ENCODE results near the gene COL11A2. TPM values are rescaled to one million over a fixed set of nuclear protein-coding genes. Genes with fewer than 3 reads are reported as not detected.

Gene COL11A2
- total and polyA plus RNA-seq, 2 donors (not counting 3 experiments of a cell fraction or from before 2014, with no cell fraction given), result 0.65 to 1.3 TPM

GRCh38 chr6:33167374-33168283 lies 24.6 kb downstream of the COL11A2 start:
- Histone ChIP-seq H3K79me2 (ENCODE audit: control insufficient read depth, insufficient read depth, low read length) (no peaks in the 10 kb centered on the region), H3K9me3 (replicated peaks; ENCODE audit: control insufficient read depth, insufficient read depth, low read length) (no peaks in the 10 kb centered on the region), H3K4me2 (ENCODE audit: insufficient read depth, low read length) (no peak overlapping the region), H3K4me1 (ENCODE audit: control insufficient read depth, extremely low read depth, insufficient read depth, low read length) (no peaks in the 10 kb centered on the region), H2AFZ (ENCODE audit: low read depth, low read length) (no peak overlapping the region), H3K36me3 (ENCODE audit: control insufficient read depth in 2 of 2, extremely low read depth in 1 of 2, insufficient read depth in 2 of 2, low read length in 2 of 2) (no peaks in the 10 kb centered on the region), H3K9ac (replicated peaks; ENCODE audit: extremely low read depth, insufficient read depth, low read length) (no peak overlapping the region), H3K9me1 (replicated peaks; ENCODE audit: control insufficient read depth, extremely low read depth, insufficient read depth, low read length) (no peaks in the 10 kb centered on the region), H4K20me1 (replicated peaks; ENCODE audit: control insufficient read depth, extremely low read depth, insufficient read depth, low read length) (no peaks in the 10 kb centered on the region), H3K4me3 (replicated peaks in 1 of 3; ENCODE audit: insufficient read depth in 1 of 3, low read depth in 1 of 3, low read length in 3 of 3) (no peak overlapping the region), H3K27ac (ENCODE audit: insufficient read depth, low read depth, low read length) (no peak overlapping the region), H3K27me3 (ENCODE audit: control insufficient read depth in 2 of 2, insufficient read depth in 2 of 2, low read length in 2 of 2) (no peaks in the 10 kb centered on the region)
- TF ChIP-seq MAX (IDR thresholded peaks at IDR 0.05; ENCODE audit: insufficient read depth, insufficient read length), result no peak
- TF ChIP-seq POLR2AphosphoS5 (IDR thresholded peaks at IDR 0.05; ENCODE audit: insufficient read depth, low read depth, low read length), result no peak
- no peak for TF ChIP-seq JUN (IDR thresholded peaks at IDR 0.05; ENCODE audit: borderline replicate concordance, insufficient read depth, insufficient read length, low read depth)
- no peak for TF ChIP-seq MYC (IDR thresholded peaks at IDR 0.05; ENCODE audit: low read depth, low read length)
- TF ChIP-seq FOS (IDR thresholded peaks at IDR 0.05; ENCODE audit: borderline replicate concordance, insufficient read depth, low read length), result no peak
- no peak for TF ChIP-seq POLR2A (IDR thresholded peaks at IDR 0.05; ENCODE audit: low read depth, low read length)
- TF ChIP-seq CTCF (IDR thresholded peaks at IDR 0.05; ENCODE audit: extremely low read depth in 1 of 2, insufficient read depth in 1 of 2, low read depth in 1 of 2, low read length in 2 of 2), result no peak
- TF ChIP-seq GATA2 (IDR thresholded peaks at IDR 0.05; ENCODE audit: insufficient read depth, insufficient read length, low read depth, low read length), result no peak
- no peak for TF ChIP-seq EZH2 (IDR thresholded peaks at IDR 0.05; ENCODE audit: borderline replicate concordance, low read depth, low read length, severe bottlenecking)
- intact Hi-C loops (cut with micrococcal nuclease), result no loop called here
- CTCF ChIA-PET, result no interaction called here
- dilution Hi-C loops (cut with MboI; ENCODE audit: extremely low pct_ligation_motif_present, low sequenced_read_pairs), result no loop called here
- BruUV-seq (replicated peaks), result no TSS peak
- POLR2A ChIA-PET, result no interaction called here
- FAIRE-seq (no peak), DNase-seq (ENCODE audit: low read depth, low spot score) (no peak)

All from endothelial cell of umbilical vein (primary cell).